Small intestine (tissue), 7 donors: ENCODE data around the gene DENND2C. TPM values are rescaled to one million over a fixed set of nuclear protein-coding genes. Genes with fewer than 3 reads are reported as not detected.

Source experiments
- DNase-seq, 2 donors: peaks; one replicate each; pipeline versions ENCODE4 v3.0.0 to v3.0.0-alpha.2; 2013
- FAIRE-seq: peaks from 2 replicates; lab custom pipeline; 2012; peaks lifted over from hg19 to GRCh38; lab: Jason Lieb, UNC
- H3K27ac ChIP-seq, 3 donors: one replicate each; pipeline ENCODE4 v1.5.1; 2013; ENCODE audit warnings: low read length in 2 of 3, mild to moderate bottlenecking in 2 of 3, control low read depth in 1 of 3, inconsistent platforms in 1 of 3, low read depth in 1 of 3, moderate library complexity in 1 of 3
- H3K27me3 ChIP-seq, 3 donors: one replicate each; pipeline ENCODE4 v1.6.1; 2013; ENCODE audit warnings: low read length in 3 of 3, inconsistent platforms in 1 of 3; ENCODE audit not compliant: control insufficient read depth in 3 of 3, insufficient read depth in 3 of 3
- H3K36me3 ChIP-seq, 3 donors: one replicate each; pipeline ENCODE4 v1.6.1; 2013; ENCODE audit warnings: low read length in 3 of 3, inconsistent platforms in 1 of 3, low read depth in 1 of 3, mild to moderate bottlenecking in 1 of 3, moderate library complexity in 1 of 3; ENCODE audit not compliant: control insufficient read depth in 3 of 3, insufficient read depth in 2 of 3
- H3K4me1 ChIP-seq, 3 donors: one replicate each; pipeline ENCODE4 v1.6.1; 2013; ENCODE audit warnings: low read length in 2 of 3, inconsistent platforms in 1 of 3, low read depth in 1 of 3, mild to moderate bottlenecking in 1 of 3, moderate library complexity in 1 of 3; ENCODE audit not compliant: control insufficient read depth in 3 of 3, insufficient read depth in 2 of 3
- H3K4me3 ChIP-seq, 3 donors: one replicate each; pipeline ENCODE4 v1.5.1; 2013; ENCODE audit warnings: low read length in 3 of 3, control low read depth in 1 of 3, inconsistent platforms in 1 of 3, low read depth in 1 of 3, mild to moderate bottlenecking in 1 of 3, moderate library complexity in 1 of 3
- H3K9me3 ChIP-seq, 2 donors: one replicate each; pipeline ENCODE4 v1.6.1; 2013; ENCODE audit warnings: low read depth in 1 of 2, low read length in 1 of 2; ENCODE audit not compliant: control insufficient read depth in 2 of 2, insufficient read depth in 1 of 2
- WGBS, 3 donors: extraction: QIAGEN DNeasy Blood & Tissue Kit; methylation state at CpG; one replicate each; pipeline ENCODE4 v1.1.7; 2013; 5-methylcytosine and 5-hydroxymethylcytosine counted together
- polyA plus RNA-seq, 4 donors: library from polyadenylated mRNA; stranded (reverse) in 3 of 4; unstranded in 1 of 4; fragments of 200-250 nt in 3 of 4; fragments of 120-200 nt in 1 of 4; gene quantifications; one replicate each; pipeline versions ENCODE4 v1.2.1 to v1.2.3, GENCODE V29; 2013
- donor health status: healthy with polysubstance abuse.
- donor health status: control.
- donor health status: control.
- donor health status: Bipolar disorder and iron deficiency.
- donor health status: healthy.

The DENND2C gene
- polyA plus RNA-seq, 4 donors, result 0.27 to 0.61 (median 0.54) TPM; not detected in 1

DNA sequence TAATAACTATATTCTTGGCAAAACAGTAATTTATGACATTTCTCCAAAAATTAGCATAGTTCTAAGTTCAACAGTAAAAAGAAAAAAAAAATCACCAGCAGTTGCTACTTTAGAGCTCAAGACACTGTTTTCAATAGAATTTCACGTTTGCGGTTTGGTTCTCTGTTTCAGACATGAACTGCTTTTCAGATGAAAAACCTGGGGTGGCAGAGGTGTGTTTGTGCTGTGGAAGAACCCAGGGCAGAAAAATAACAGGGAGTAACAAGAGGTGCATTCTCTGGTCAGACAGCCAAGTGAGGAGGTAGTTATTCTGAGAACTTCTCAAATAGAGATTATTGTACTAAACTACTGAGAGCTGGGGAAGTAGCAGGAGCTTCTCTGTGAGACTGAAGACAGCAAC lies 37.8 kb upstream of the DENND2C start:
- FAIRE-seq (no peak), DNase-seq (no peak)
- Histone ChIP-seq H3K4me1 (peaks cover 0 to 3% (median 0%) of the 10 kb centered on the region in 3 donors), H3K36me3 (peaks cover 11 to 19% (median 14%) of the 10 kb centered on the region in 3 donors), H3K9me3 (no peaks in the 10 kb centered on the region), H3K27me3 (no peaks in the 10 kb centered on the region), H3K27ac (no peak overlapping the region), H3K4me3 (no peak overlapping the region)
- 89 to 90% (median 89%) methylated on average over 2 of the region's 2 CpGs for WGBS, 3 donors

DNA sequence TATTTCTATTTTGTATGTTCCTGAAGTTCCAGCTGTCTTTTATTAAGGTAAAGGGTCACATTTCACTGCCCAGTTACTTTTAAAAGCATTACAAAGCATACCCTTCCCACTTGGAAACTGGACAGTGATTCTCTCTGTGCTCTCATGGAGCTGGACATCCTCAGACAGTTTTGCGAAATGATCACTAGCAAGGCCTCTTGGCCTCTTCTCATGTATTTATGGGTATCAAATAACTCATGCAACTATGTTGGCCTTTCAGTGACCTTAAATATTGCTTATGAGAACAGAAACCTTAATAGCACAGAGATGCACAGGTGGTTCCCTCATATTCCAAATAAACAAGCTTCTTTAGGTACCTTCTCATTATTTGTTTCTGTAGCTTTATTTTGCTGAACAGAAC lies 33.4 kb upstream of the DENND2C start:
- H3K9me3 ChIP-seq, result no peaks in the 10 kb centered on the region
- DNase-seq (no peak), FAIRE-seq (no peak)
- no peaks in the 10 kb centered on the region for H3K4me1 ChIP-seq
- WGBS, 3 donors, result 91 to 96% (median 94%) methylated on average over 1 of the region's 1 CpG
- H3K27ac ChIP-seq, result no peak overlapping the region
- no peak overlapping the region for H3K4me3 ChIP-seq
- H3K27me3 ChIP-seq, result no peaks in the 10 kb centered on the region
- H3K36me3 ChIP-seq, result peaks cover 0 to 8% (median 2%) of the 10 kb centered on the region in 3 donors

DNA sequence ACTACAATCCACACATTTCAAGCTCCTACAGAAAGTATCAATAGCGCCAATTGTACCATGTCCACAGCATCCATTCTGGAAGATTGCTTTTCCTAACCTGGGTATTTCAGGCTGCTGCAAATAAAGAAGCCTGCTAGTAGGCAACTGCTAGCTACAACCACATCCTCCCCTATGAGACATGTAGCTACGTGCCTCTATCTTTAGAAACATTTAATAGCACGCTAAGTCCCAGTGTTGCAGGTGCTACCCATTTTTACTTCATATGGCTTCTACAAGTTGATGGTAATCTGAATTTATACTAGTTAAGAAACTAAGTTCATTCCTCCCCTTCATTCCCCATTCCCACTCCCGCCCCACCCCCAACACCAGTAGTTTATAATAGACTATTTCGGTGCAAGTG lies 32.9 kb upstream of the DENND2C start:
- FAIRE-seq (no peak), DNase-seq (no peak)
- Histone ChIP-seq H3K27ac (no peak overlapping the region), H3K4me1 (no peaks in the 10 kb centered on the region), H3K4me3 (no peak overlapping the region), H3K36me3 (peaks cover 0 to 6% (median 2%) of the 10 kb centered on the region in 3 donors), H3K27me3 (no peaks in the 10 kb centered on the region), H3K9me3 (no peaks in the 10 kb centered on the region)
- WGBS, 3 donors, result 89 to 100% (median 96%) methylated on average over 5 of the region's 5 CpGs

DNA sequence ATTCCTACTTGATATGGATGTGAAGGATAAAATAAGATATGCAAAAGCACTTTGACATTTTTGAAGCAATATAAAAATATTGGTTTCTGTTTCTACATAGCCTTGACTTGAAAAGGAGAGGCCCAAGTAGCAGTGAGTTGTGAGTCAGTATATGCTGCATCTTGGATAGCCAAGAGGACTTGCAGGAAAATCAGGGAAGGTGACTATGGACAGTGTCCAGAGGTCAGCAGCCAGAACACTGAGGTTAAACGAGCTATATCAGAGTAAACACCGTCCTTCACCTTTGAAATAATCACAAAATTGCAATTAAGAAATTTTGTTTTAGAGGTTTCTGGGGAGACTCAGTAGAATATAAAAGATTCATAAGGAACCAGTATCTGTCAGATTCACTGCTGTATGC lies 32.1 kb upstream of the DENND2C start:
- Histone ChIP-seq H3K9me3 (no peaks in the 10 kb centered on the region), H3K36me3 (peaks cover 0 to 4% (median 0%) of the 10 kb centered on the region in 3 donors), H3K4me1 (no peaks in the 10 kb centered on the region), H3K4me3 (no peak overlapping the region), H3K27ac (no peak overlapping the region), H3K27me3 (no peaks in the 10 kb centered on the region)
- DNase-seq (no peak), FAIRE-seq (no peak)
- 36 to 65% (median 46%) methylated on average over 2 of the region's 2 CpGs for WGBS, 3 donors

DNA sequence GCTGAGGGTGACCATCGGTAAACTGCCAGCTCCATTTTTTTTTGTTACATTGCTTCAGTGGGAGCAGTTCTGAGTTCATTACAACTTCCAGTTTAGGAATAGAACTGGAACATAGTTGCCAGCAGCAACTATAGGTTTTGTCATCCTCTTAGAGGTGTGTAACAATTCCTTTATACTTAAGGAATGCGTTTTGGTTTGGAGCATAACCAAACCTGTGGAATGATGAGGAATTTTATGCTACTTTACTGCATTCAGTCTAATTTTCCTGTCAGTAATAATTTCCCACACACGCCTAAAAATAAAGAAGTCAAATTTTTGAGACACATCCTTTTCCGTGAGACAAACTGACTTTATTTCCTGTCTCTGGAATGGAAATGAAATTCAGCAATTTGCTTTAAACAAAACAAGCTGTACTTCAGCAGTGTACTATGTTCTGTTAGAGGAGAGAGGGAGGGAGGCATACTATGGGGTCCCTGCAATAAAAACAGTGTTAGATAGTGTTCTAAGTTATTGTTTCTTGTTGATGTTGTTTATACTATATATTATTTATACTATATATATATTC lies 30.3 kb upstream of the DENND2C start:
- FAIRE-seq, result no peak
- Histone ChIP-seq H3K4me3 (no peak overlapping the region), H3K27me3 (no peaks in the 10 kb centered on the region), H3K36me3 (no peaks in the 10 kb centered on the region), H3K27ac (no peak overlapping the region), H3K9me3 (no peaks in the 10 kb centered on the region), H3K4me1 (no peaks in the 10 kb centered on the region)
- 57 to 77% (median 74%) methylated on average over 4 of the region's 4 CpGs for WGBS, 3 donors
- DNase-seq, result no peak

DNA sequence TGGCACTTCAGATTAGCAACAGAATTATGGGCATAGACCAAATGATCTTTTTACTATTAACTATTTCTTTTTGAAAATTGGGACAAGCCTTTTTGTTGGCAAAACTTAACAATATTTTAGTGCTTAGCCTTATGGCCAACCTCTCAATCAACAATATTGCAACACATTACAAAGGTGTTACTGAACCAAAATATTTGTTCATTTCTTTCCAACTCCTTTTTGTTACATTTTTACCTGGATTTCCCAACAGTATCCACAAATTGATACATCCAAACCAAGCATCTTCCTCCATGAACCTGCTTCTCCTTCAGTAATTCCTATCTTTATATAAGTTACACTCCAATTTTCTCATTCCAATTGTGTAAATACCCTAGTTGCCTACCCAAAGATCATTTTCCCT lies 27.0 kb upstream of the DENND2C start:
- Histone ChIP-seq H3K27me3 (no peaks in the 10 kb centered on the region), H3K4me3 (no peak overlapping the region), H3K27ac (no peak overlapping the region), H3K36me3 (no peaks in the 10 kb centered on the region), H3K9me3 (no peaks in the 10 kb centered on the region), H3K4me1 (no peaks in the 10 kb centered on the region)
- FAIRE-seq (no peak), DNase-seq (no peak)

DNA sequence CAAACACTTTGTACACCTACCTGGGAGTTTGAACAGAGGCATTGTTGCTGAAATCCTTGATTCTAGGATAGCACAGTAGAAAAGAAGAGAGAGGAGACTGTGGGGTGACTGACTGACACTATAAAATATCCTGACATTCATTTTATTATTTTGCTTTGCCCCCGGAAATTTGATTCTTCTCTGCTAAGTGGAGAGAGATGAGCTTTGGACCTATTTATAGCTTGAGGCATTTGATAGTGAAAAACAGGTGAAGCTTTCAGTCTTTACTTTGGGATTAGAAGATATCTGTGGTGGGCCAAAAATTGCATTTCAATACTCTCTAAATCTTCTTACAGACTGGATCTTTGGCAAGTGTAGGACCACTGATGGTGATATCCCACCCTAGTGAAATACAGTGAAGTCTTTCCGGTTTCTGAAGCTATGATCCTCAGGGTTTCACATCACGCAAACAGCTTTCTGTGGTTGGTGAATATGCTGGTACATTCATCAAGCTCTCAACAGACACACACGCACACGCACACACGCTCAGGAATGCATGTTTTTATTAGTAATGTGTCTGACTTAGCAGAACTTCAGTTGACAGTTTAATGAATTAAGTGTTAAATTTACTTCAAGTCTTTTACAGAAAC lies 25.7 kb upstream of the DENND2C start, which contains the start of gene AMPD1:
Gene AMPD1 (minus strand): TSS at position 117 of the 629 bp plus-strand sequence. CDS start 75 bp downstream, at position 42.
- Histone ChIP-seq H3K27ac (no peak within 1 kb of the TSS), H3K4me3 (no peak within 1 kb of the TSS), H3K36me3 (no peaks in the 10 kb centered on the region), H3K27me3 (no peaks in the 10 kb centered on the region), H3K9me3 (no peaks in the 10 kb centered on the region), H3K4me1 (no peaks in the 10 kb centered on the region)
- WGBS, 3 donors, result 22 to 43% (median 27%) methylated on average over 6 of the region's 6 CpGs
- peak; percentile 7 to 37 for DNase-seq
- FAIRE-seq, result no peak

DNA sequence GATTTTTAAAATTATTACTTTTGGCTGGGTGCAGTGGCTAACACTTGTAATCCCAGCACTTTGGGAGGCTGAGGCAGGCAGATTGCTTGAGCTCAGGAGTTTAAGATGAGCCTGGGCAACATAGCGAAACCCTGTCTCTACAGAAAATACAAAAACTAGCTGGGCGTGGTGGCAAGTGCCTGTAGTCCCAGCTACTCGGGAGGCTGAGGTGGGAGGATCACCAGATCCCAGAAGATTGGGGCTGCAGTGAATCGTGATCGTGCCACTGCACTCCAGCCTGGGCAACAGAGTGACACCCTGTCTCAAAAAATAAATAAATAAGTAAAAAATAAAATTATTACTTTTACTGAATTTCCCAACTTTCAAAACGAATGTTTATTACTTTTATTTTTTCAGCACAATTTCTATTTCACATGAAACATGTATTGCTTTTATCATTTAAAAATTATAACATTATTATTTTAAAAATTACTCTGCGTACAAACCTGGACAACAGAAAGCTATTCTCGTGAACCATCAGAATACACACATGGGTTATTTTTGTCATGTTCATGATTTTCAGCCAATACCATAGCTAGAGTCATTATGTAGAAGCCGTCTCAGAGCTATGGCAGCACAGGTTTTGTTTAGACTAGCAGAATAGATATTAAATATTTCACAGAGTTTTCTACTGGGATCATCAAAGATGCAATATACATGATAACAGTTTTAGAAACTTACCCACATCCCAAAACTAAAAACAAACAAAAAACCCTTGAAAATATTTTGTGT lies 24.9 kb upstream of the DENND2C start:
- FAIRE-seq, result no peak
- Histone ChIP-seq H3K27me3 (no peaks in the 10 kb centered on the region), H3K36me3 (no peaks in the 10 kb centered on the region), H3K27ac (no peak overlapping the region), H3K4me1 (no peaks in the 10 kb centered on the region), H3K4me3 (no peak overlapping the region), H3K9me3 (no peaks in the 10 kb centered on the region)
- DNase-seq, result no peak
- WGBS, 3 donors, result 80 to 83% (median 81%) methylated on average over 9 of the region's 9 CpGs
